Mesenteric fat pad (tissue), 1 donor: ENCODE data around the gene ZSWIM5. TPM values are rescaled to one million over a fixed set of nuclear protein-coding genes. Genes with fewer than 3 reads are reported as not detected.
"Not testable (repeated sequence)": the region's sequence is repeated elsewhere in the genome, so short reads cannot be mapped to it uniquely, and the experiment has no call there.

Experiments
- DNase-seq: peaks from one replicate; pipeline ENCODE4 v3.0.0-alpha.2; 2020; ENCODE audit warnings: low spot score
- total RNA-seq: library from RNA; stranded (reverse); fragmentation: NEBNext Ultra II Directional; extraction: Animal tissue kit (Norgen Biotek cat#: 25700); gene quantifications from one replicate; pipeline ENCODE4 v1.2.1, GENCODE V29; 2021
- donor health status: DM: yes; HTN: yes; CAD: no.

Gene ZSWIM5
- total RNA-seq, 1 donor from 2014 or later, result 0.42 TPM

DNA sequence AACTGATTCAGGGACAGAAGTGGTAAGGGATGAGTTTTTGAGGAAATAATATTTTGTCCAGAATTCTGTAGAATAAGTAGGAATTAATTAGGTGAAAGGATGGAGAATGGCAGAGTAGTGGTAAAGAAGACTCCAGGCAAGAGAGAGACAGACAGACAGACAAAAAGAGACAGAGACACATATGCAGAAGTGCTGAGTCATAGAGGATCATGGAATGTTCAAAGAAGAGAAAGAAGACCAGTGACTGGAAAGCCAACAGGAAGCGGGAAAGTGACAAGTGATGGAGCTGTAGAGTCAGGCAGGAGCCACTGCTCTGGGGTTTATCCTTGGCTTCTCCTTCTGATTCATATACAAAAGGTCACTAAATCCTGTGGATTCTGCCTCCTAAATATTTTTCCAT is 108.5 kb downstream of the ZSWIM5 start:
- no peak for DNase-seq

DNA sequence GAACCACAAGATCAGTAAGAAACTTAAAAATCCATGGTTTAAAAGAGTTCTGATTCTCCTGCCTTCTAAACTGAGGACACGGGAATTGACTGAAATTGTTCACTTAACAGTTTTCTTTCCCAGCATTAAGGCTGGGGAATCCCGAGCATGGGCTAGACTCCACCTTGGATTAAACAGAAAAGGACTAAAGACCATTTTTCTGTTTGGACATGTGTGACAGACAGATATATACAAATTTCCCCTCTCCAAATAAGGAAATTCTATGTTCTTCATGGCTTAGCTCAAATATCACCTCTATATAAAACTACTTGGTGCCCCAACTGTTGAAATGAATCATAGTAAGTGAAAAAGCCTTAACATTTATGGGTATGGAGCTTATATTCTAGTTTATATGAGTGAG is 109.3 kb downstream of the ZSWIM5 start:
- DNase-seq, result no peak

DNA sequence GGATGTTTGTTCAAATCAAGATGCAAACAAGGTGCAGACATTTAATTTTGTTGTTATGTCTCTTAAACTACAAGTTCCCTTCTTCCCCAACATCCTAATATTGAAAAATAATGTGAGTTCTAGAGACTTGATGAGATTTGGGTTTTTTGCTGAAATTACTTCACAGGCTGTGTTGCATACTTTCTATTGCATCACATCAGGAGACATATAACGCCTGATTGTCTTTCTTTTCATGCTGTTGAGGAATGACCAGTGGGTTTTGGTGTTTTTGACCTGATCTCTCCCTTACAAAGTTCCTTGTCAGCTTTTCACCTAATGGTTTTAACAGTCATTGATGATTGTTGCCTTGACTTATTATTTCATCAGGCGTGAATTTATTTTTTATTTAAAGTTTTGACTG is 111.0 kb downstream of the ZSWIM5 start:
- no peak for DNase-seq

DNA sequence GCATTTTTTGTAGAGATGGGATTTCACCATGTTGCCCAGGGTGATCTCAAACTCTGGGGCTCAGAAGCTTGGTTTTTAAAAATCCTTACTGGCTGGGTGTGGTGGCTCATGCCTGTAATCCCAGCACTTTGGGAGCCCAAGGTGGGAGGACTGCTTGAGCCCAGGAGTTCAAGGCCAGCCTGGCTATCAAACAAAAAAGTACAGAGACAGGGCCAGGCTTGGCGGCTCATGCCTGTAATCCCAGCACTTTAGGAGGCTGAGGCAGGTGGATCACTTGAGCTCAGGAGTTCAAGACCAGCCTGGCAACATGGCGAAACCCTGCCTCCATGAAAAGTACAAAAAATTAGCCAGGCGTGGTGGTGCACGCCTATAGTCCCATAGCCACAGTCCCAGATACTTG is 112.0 kb downstream of the ZSWIM5 start:
- DNase-seq, result not testable (repeated sequence)

DNA sequence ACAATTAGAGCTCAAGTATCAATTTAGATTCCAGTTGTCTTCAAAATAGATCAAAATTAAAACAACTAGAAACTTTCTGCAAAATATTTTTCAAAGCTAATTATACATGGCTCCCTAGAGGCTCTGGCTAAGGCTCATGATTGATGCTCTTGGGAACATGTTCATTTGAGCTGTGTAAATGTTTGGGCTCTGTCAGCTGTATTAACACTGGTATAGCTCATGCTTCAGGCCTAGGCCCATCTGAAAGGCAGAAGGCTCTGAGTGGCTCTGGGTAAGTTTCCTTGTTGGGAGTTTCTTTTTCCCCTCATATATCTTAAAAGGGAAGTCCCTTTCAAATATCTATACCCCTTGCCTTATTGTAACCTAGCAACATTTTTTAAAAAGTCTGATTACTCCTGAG is 113.1 kb downstream of the ZSWIM5 start:
- DNase-seq, result no peak

DNA sequence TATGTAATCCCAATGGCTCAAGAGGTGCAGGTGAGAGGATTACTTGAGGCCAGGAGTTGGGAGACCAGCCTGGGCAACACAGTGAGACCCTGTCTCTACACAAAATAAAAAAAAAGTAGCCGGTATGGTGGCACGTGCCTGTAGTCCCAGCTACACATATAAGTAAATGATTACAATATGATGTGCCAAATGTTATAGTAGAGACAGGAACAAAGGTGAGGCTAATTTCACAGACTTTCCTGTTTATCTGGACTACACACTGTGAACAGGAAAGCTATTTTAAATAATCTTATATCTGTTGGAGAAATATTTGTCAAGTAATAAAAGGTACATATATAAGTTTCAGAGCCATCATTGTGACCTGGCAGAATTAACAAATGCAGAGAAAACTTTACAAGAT is 116.7 kb downstream of the ZSWIM5 start:
- no peak for DNase-seq

DNA sequence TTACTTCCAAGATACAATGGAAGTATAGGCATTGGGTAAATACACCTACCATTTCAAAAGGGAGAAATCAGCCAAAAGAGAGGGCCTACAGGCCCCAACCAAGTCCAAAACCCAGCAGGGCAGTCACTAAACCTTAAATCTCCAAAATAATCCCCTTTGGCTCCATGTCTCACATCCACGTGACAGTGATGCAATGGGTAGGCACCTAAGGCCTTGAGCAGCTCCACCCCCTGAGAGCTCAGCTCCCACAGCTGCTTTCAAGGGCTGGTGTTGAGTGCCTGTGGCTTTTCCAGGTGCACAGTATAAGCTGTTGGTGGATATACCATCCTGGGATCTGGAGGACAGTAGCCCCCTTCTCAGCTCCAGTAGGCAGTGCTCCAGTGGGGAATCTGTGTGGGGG is 121.8 kb downstream of the ZSWIM5 start:
- no peak for DNase-seq

DNA sequence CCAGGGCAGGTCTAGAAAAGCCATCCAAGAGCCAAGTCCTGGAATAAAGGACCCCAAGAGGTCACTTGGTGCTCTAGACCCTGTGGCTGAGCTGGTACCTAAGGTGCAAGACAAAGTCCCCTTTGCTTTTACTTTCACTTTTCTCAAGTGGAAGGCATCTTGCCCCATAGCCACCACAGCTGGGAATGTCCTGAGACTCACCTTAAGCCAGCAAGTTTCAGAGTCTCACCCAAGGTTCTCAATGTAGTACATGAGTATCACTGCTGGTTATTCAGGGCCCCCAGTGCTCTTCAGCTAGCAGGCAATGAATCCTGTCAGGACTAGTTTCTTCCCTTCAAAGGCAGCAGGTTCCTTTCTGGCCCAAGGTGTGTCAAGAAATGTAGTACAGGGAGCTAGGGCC is 126.9 kb downstream of the ZSWIM5 start:
- DNase-seq, result no peak

DNA sequence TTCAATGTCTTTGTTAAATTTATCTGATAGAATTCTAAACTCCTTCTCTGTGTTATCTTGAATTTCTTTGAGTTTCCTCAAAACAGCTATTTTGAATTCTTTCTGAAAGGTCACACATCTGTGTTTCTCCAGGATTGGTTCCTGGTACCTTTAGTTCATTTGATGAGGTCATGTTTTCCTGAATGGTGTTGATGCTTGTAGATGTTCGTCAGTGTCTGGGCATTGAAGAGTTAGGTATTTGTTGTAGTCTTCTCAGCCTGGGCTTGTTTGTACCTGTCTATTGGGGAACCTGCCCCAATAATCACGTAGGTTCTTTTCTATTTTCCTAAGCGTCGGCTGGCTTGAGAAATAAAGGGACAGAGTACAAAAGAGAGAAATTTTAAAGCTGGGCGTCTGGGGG is 129.4 kb downstream of the ZSWIM5 start:
- DNase-seq, result not testable (repeated sequence)

DNA sequence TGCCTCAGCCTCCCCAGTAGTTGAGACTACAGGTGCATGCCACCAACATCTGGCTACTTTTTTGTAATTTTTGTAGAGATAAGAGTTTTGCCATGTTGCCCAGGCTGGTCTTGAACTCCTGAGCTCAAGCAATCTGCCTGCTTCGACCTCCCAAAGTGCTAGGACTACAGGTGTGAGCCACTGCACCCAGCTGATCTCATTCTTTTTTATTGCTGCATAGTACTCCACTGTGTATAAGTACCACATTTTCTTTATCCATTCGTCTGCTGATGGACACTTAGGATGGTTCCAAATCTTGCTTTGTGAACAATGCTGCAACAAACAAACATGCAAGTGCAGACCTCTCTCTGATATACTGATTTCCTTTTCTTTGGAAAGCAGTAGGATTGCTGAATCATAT is 134.8 kb downstream of the ZSWIM5 start:
- DNase-seq, result no peak

DNA sequence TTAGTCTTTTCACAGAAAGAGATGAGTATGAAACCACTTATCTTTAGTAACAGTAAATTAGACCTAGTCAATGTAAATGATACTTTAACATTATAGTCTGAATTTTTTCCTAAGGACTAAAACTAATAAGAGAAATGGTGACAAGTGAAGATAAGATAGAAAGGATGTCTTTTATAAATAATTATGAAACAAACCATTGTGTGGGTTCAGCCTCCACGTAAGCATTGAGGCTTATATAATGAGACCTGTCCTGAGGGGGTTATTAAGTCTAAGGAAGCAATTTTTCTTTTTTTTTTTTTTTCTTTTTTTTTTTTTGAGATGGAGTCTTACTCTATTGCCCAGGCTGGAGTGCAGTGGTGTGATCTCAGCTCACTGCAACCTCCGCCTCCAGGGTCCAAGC is 138.6 kb downstream of the ZSWIM5 start:
- no peak for DNase-seq

DNA sequence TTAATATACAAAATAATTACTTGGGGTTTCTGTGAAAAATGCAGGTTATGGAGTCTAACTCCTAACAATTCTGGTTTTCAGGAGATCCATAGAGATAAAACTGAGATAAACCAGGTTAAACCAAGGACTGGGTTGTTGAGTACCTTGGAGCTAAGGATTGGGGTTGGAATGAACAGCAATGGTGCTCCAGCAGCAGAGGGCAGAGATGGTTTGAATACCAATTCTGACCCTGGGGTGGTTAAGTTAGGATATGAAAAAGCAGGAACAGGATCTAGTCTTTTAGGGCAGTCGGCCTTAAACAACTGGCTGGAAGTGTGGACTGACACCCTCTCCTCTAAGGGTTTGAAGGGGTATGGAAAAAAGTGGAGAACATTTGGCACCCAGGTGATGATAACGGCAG is 141.3 kb downstream of the ZSWIM5 start:
- no peak for DNase-seq

DNA sequence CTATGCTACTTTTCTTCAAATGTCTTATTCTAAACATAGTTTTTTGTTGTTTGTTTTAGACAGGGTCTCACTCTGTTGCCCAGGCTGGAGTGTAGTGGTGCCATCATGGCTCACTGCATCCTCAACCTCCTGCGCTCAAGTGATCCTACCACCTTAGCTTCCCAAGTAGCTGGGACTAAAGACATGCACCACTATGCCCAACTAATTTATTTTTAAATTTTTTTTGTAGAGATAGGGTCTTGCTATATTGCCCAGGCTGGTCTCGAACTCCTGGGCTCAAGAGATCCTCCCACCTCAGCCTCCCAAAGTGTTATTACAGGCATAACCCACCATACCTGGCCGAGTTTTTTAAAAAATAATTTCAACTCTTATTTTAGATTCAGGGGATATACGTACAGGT is 143.9 kb downstream of the ZSWIM5 start:
- not testable (repeated sequence) for DNase-seq

DNA sequence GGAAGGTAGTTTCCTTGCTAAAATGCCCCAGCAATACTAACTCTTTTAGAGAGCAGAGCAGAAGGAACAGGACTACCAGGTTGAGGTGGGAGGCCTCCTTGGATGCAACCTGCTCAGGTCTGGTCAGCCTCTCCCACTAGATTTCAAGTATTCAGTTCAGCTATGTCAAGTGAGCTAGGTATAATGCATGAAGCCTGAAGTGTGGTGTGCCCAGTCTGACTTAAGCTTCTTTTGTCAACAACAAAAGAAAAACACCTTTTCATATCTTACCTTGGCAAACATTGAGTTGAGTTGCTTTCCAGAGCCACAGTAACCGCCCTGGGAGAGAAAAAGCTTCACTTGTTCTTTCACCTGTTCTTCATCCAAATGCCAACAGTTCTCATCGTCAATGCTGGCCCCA is 146.6 kb downstream of the ZSWIM5 start:
- no peak for DNase-seq

DNA sequence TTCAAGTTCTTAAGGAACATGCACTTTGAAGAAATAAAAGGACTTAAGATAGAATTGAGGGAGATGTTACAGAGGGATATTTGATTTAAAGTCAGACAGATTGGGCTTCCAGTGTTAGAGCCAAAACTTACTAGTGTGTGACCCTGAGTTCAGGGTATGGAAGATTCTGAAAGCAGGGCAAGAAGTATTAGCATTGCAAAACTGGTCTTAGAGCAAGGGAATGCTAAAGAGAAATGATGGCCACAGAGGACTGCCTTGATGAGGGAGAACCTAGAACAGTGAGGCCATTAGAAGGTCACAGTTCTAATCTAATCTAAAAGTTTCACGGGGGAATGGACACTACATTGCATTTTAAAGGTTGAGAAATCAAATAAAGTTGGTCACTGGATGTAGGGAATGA is 148.9 kb downstream of the ZSWIM5 start:
- DNase-seq, result no peak

DNA sequence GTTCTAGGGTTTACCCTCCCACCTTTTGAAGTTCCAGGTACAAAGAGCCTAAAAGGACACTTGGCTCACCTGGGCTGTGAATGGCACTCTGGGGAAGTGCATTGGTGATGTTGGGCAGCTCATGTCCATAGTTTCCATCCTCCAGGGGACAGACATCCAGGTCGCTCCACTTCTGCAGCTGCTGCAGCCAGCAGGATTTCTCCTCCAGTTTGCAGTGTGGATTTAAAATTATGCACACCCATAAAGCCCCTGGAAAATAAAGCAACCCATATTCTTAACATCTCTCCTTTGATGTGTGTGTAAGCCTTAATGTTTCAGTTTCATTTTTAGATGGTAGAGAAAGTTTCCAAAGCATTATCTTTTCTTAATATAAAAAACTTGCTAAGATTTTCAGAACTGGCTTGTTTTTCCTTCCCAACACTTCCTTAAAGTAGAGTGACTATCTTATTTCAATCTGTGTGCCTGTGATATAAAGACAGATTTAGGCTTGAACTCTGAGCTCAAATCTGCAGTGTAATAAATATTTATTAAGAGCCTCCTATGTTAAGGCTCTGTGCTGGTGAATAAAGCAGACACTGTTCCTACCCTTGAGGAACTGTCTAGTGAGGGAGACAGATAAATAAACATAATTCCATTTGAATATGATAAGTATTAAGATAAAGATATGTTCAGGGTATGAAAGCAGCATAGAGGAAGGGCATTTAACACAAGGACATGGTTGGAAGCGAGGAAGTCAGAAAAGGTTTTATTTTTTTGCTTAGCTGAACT is 155.2 kb downstream of the ZSWIM5 start:
- DNase-seq, result no peak

DNA sequence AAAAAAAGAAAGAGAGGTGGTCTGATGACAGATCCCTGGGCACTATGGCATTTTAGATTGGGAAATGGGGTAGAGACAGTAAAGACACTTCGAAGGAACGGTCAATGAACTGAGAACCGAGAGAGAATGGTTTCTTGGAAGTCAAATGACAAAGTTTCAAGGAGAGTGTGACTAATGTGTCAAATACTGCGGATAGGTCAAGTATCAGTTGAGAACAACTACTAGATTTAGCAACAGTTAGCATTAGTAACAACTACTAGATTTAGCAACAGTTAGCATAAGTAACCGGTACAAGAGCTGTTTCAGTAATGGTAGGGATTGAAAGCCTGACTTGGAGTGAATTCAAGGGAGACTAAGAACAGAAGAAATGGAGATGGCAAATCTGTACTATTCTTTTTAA is 159.4 kb downstream of the ZSWIM5 start:
- no peak for DNase-seq

DNA sequence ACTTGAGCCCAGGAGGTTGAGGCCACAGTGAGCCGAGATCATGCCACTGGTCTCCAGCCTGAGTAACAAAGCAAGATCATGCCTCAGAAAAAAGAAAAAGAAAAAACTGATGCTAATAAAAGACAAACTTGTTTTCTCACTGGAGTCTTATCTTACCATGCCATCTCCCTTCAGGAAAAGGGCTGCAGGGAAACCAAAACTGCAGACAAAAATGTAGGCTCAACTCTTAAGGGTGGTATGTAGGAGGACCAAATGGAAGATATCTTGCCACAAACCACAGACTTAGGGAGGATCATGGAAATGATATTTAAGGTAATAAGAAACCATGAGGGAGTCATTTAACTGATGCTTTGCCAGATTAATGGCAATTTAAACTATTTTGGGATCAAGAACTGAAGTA is 161.5 kb downstream of the ZSWIM5 start:
- DNase-seq, result no peak

DNA sequence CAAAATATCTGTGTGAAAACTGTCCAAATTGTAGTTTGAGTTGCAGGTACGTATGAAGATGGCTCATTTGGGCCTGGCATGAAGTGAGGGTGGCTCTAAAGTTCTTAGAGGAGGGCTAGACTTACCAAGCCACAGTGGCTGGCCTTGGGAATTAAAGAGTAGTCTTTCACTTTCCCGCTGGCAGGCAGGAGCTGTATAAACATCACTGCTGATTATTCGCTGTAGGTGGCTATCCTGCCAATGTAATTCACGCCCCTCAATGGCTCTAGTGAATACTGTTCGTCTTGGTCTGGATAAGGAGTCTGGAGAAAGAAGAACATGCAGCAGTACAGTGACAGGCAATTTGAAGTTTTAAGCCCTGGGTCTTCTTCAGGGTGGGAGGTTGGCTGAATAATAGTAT is 163.3 kb downstream of the ZSWIM5 start:
- DNase-seq, result no peak

DNA sequence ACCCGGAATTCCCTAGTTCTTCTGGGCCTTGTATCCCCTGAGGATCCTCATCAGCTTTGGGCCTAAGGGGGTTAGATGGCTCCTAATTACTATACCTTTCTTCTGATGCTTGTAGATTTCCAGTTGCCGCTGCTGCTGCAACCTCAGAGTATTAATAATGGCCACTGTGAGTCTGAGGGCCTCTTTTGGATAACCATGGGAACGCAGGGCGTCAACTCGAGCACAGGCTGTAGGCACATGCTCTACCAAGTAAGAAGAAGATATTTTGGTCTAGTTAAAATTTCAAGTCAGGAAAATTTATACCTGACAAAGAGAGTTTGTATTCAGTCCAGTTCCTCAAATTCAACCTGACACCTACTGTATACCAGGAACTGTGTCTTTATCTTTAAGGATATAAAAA is 166.1 kb downstream of the ZSWIM5 start:
- no peak for DNase-seq

DNA sequence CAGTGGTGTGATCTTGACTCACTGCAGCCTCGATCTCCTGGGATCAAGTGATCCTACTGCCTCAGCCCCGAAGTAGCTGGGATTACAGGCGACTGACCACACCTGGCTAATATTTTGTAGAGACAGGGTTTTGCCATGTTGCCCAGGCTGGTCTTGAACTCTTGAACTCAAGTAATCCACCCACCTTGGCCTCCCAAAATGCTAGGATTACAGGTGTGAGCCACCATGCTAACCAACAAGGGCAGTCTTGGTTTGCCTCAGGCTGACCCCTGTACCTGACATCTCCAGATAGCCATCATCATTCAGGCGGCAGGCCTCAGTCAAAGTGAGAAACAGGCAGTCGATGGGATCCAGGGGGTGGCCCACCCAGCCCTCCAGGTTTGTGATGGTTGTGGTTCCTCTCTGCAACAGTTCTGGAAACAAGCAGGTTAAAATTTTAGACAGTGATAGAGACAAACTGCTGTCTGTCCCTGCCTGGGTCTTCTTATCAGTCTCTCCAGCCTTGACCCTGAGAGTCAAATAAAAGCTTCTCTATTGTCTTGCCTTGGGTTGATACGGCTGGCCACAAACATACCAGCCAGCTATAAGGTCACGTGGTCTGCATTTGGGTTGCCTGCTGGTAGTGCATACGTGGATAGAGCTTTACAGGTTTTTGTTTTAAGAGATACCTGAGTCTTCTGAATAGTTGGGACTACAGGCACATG is 167.6 kb downstream of the ZSWIM5 start:
- no peak for DNase-seq

DNA sequence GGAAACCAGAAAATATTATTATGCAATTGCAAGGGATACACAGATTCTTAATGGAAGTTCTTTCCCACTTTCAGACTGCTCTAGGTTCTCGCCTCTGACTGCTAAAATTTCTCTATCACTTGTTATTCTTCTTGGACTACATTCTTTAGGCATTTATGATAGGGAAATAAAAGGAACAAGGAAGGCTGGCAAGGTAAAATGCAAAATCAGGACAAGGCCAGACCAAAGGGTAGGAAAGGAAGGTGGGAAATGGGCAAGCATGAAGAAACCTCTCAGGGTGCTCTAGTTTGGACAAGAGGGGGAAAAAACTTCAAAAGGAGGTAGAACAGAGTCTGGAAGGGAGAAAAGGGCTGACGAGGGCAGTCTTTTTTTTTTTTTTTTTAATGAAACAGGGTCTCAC is 168.2 kb downstream of the ZSWIM5 start:
- no peak for DNase-seq

DNA sequence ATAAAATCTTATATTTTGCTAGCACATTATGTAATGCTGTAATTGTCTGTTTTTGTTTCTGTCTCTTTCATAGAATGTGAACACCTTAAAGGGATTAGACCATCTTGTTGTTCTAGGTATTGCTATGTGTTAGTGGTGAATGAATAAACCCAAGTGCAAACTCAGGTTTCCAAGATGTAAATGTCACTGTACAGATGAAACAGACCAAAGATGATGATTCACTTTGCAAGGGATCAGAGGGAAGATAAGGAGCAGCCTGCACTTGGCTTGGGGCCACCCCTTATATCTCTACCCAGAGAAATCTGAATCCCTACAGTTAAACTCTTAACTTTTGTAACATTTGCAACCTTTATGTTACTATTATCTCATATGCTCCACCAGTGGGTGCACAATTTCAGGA is 168.9 kb downstream of the ZSWIM5 start:
- no peak for DNase-seq
